Trophoblast cell (in vitro differentiated cells and primary cell): ENCODE data around the gene RAB11FIP4.

Experiments used
- DNase-seq, 2 donors: peaks; one replicate each; pipeline ENCODE4 v3.0.0-alpha.2; 2016
- H2AFZ ChIP-seq: 2 replicates; pipeline ENCODE4 v1.6.1; 2013; ENCODE audit warnings: low read length, moderate library complexity, mild to moderate bottlenecking; ENCODE audit not compliant: insufficient read depth, poor library complexity
- H2AK5ac ChIP-seq: 2 replicates; pipeline ENCODE4 v1.6.1; 2013; ENCODE audit warnings: mild to moderate bottlenecking, low read length
- H2BK120ac ChIP-seq: 2 replicates; pipeline ENCODE4 v1.6.1; 2013; ENCODE audit warnings: low read length, mild to moderate bottlenecking, moderate library complexity; ENCODE audit not compliant: insufficient read depth, poor library complexity
- H2BK12ac ChIP-seq: 2 replicates; pipeline ENCODE4 v1.6.1; 2013; ENCODE audit warnings: mild to moderate bottlenecking, low read length, moderate library complexity
- H2BK5ac ChIP-seq: 2 replicates; pipeline ENCODE4 v1.6.1; 2013; ENCODE audit warnings: low read length, low read depth, moderate library complexity, mild to moderate bottlenecking; ENCODE audit not compliant: poor library complexity
- H3K14ac ChIP-seq: 2 replicates; pipeline ENCODE4 v1.6.1; 2013; ENCODE audit warnings: mild to moderate bottlenecking, low read length
- H3K18ac ChIP-seq: 2 replicates; pipeline ENCODE4 v1.6.1; 2013; ENCODE audit warnings: mild to moderate bottlenecking, low read length
- H3K23ac ChIP-seq: 2 replicates; pipeline ENCODE4 v1.6.1; 2013; ENCODE audit warnings: low read length
- H3K27ac ChIP-seq: 2 replicates; pipeline ENCODE4 v1.5.1; 2013; ENCODE audit warnings: low read depth, mild to moderate bottlenecking, inconsistent platforms, low read length, moderate library complexity
- H3K27me3 ChIP-seq: 2 replicates; pipeline ENCODE4 v1.6.1; 2013; ENCODE audit warnings: inconsistent platforms, mild to moderate bottlenecking, low read length, moderate library complexity; ENCODE audit not compliant: insufficient read depth
- H3K36me3 ChIP-seq, 2 experiments: 1 replicate in 1 of 2; 2 replicates in 1 of 2; pipeline ENCODE4 v1.6.1; 2013; ENCODE audit warnings: low read length in 2 of 2, mild to moderate bottlenecking in 2 of 2, moderate library complexity in 1 of 2; ENCODE audit not compliant: insufficient read depth in 2 of 2, control insufficient read depth in 1 of 2
- H3K4ac ChIP-seq: 2 replicates; pipeline ENCODE4 v1.6.1; 2013; ENCODE audit warnings: low read depth, mild to moderate bottlenecking, low read length, moderate library complexity
- H3K4me1 ChIP-seq, 2 experiments: 1 replicate in 1 of 2; 2 replicates in 1 of 2; pipeline ENCODE4 v1.6.1; 2013; ENCODE audit warnings: low read length in 2 of 2, mild to moderate bottlenecking in 2 of 2, moderate library complexity in 1 of 2; ENCODE audit not compliant: insufficient read depth in 2 of 2, control insufficient read depth in 1 of 2
- H3K4me2 ChIP-seq: 2 replicates; pipeline ENCODE4 v1.6.1; 2013; ENCODE audit warnings: inconsistent platforms, mild to moderate bottlenecking, low read length, moderate library complexity
- H3K4me3 ChIP-seq: 2 replicates; pipeline ENCODE4 v1.5.1; 2013; ENCODE audit warnings: mild to moderate bottlenecking, low read depth, low read length, inconsistent platforms
- H3K79me1 ChIP-seq: one replicate; pipeline ENCODE4 v1.6.1; 2013; ENCODE audit warnings: low read length
- H3K79me2 ChIP-seq: 2 replicates; pipeline ENCODE4 v1.6.1; 2013; ENCODE audit warnings: low read length, mild to moderate bottlenecking; ENCODE audit not compliant: control insufficient read depth, insufficient read depth, poor library complexity
- H3K9ac ChIP-seq: 2 replicates; pipeline ENCODE4 v1.6.1; 2013; ENCODE audit warnings: mild to moderate bottlenecking, low read length
- H3K9me3 ChIP-seq: 2 replicates; pipeline ENCODE4 v1.6.1; 2013; ENCODE audit warnings: low read depth, mild to moderate bottlenecking, control low read depth, inconsistent platforms, low read length; ENCODE audit not compliant: insufficient read depth
- H4K12ac ChIP-seq: 2 replicates; pipeline ENCODE4 v1.6.1; 2013; ENCODE audit warnings: low read depth, mild to moderate bottlenecking, low read length, moderate library complexity
- H4K8ac ChIP-seq: 2 replicates; pipeline ENCODE4 v1.6.1; 2013; ENCODE audit warnings: low read depth, mild to moderate bottlenecking, low read length, moderate library complexity
- H4K91ac ChIP-seq: one replicate; pipeline ENCODE4 v1.6.1; 2013; ENCODE audit warnings: low read depth, mild to moderate bottlenecking, low read length, moderate library complexity
- WGBS: extraction: QIAGEN DNeasy Blood & Tissue Kit; methylation state at CpG from one replicate; pipeline ENCODE4 v1.1.7; 2013; ENCODE audit warnings: missing lambda C conversion rate; ENCODE audit not compliant: insufficient read length, insufficient coverage; ENCODE audit errors: extremely low coverage; 5-methylcytosine and 5-hydroxymethylcytosine counted together

The RAB11FIP4 gene

DNA sequence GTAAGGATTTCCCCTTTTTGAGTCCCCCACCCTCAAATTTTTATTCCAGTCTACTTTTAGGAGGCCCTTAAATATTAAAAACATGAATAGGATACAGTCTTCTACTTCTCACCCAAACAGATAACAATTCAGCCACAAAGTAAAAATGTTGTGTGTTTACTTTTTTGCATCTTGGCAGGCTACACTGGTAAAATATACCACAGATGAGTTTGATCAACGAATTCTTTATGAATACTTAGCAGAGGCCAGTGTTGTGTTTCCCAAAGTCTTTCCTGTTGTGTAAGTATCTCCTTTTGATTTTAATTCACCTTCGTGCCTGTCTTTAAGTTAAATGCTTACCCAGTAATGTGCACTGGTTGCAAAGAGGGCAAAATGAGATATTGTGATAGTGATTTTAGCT is 34.4 kb upstream of the RAB11FIP4 start:
- Histone ChIP-seq H3K4me1 (no peaks in the 10 kb centered on the region), H4K8ac (no peak overlapping the region), H2AK5ac (no peak overlapping the region), H2BK12ac (no peak overlapping the region), H3K9me3 (no peaks in the 10 kb centered on the region), H3K9ac (no peak overlapping the region), H3K79me1 (no peaks in the 10 kb centered on the region), H3K4me2 (no peak overlapping the region), H3K4ac (no peak overlapping the region), H3K23ac (no peak overlapping the region), H2AFZ (no peak overlapping the region), H3K79me2 (no peaks in the 10 kb centered on the region), H3K27me3 (no peaks in the 10 kb centered on the region), H2BK5ac (no peak overlapping the region), H3K18ac (no peak overlapping the region), H4K12ac (no peak overlapping the region), H2BK120ac (no peak overlapping the region), H3K27ac (no peak overlapping the region), H3K4me3 (no peak overlapping the region), H4K91ac (no peak overlapping the region), H3K14ac (no peak overlapping the region), H3K36me3 (peaks cover 7 to 11% of the 10 kb centered on the region in 2 experiments)
- no peak for DNase-seq
- WGBS: no CpG with 5 or more reads among the region's 2 CpGs

DNA sequence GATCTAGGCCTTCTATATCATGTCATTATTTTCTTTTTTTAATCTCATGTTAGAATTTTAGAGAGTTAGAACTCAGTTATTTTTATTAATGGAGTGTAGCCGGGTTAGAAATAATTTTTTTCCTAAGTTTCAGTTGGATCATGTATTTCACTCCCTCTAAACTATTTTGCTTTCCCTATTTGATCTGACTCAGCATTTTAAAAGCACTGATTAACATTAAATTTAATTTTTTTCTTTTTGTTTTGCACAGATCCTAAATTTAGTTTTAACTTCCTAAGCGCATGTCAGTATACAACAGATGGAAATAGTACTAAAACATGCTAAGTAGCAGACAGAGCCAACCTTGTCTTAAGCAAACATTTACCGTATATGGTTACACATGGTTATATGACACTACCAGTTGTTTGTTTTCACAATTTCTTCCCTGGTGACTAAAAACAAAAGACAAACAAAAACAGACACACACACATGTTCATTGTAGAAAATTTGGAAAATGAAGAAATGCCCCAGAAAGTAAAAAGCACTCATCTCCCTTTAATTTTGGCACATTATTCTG is 33.6 kb upstream of the RAB11FIP4 start:
- no CpG with 5 or more reads among the region's 3 CpGs for WGBS

DNA sequence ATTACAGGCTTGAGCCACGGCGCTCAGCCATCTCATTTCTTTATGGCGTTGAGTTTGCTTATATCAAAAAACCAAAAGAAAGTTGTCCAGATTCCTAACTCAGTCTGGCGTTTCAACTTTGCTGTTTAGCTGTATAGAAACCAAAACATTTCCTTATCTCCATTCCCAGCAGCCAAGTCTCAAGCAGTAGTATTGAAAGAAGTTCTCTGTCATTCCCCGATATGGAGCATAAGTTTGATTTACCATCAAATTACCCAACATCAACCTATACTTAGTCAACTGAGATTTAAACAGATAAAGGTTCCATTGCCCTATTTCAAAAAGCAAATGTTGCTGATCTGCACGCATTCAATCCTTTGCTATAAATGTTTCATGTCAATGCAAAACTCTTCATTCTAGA is 27.5 kb upstream of the RAB11FIP4 start:
- Histone ChIP-seq H2BK120ac (no peak overlapping the region), H2BK5ac (no peak overlapping the region), H4K12ac (no peak overlapping the region), H2AFZ (no peak overlapping the region), H3K27ac (no peak overlapping the region), H3K4me3 (no peak overlapping the region), H3K36me3 (peaks cover 0 to 7% of the 10 kb centered on the region in 2 experiments), H3K4ac (no peak overlapping the region), H2BK12ac (no peak overlapping the region), H3K9me3 (no peaks in the 10 kb centered on the region), H3K4me1 (no peaks in the 10 kb centered on the region), H3K79me1 (no peaks in the 10 kb centered on the region), H3K9ac (no peak overlapping the region), H3K79me2 (no peaks in the 10 kb centered on the region), H4K91ac (no peak overlapping the region), H2AK5ac (no peak overlapping the region), H3K23ac (no peak overlapping the region), H3K14ac (no peak overlapping the region), H4K8ac (no peak overlapping the region), H3K18ac (no peak overlapping the region), H3K27me3 (no peaks in the 10 kb centered on the region), H3K4me2 (no peak overlapping the region)
- no peak for DNase-seq
- no CpG with 5 or more reads among the region's 6 CpGs for WGBS

More for the DNA sequence above, 33.6 kb upstream of the RAB11FIP4 start:
- no peaks in the 10 kb centered on the region for H3K79me1 ChIP-seq
- H3K27ac ChIP-seq: no peak overlapping the region
- H3K4me2 ChIP-seq: no peak overlapping the region
- H3K23ac ChIP-seq: no peak overlapping the region
- H2AFZ ChIP-seq: no peak overlapping the region
- no peak overlapping the region for H3K4ac ChIP-seq
- no peaks in the 10 kb centered on the region for H3K27me3 ChIP-seq
- H3K79me2 ChIP-seq: no peaks in the 10 kb centered on the region
- no peak overlapping the region for H2AK5ac ChIP-seq
- no peaks in the 10 kb centered on the region for H3K4me1 ChIP-seq
- H4K91ac ChIP-seq: no peak overlapping the region
- no peak overlapping the region for H3K4me3 ChIP-seq
- H2BK120ac ChIP-seq: no peak overlapping the region
- H4K8ac ChIP-seq: no peak overlapping the region
- H2BK5ac ChIP-seq: no peak overlapping the region
- no peak overlapping the region for H2BK12ac ChIP-seq
- H3K18ac ChIP-seq: no peak overlapping the region
- H3K9me3 ChIP-seq: no peaks in the 10 kb centered on the region
- no peak overlapping the region for H4K12ac ChIP-seq
- DNase-seq: no peak
- H3K9ac ChIP-seq: no peak overlapping the region
- peaks cover 6 to 8% of the 10 kb centered on the region in 2 experiments for H3K36me3 ChIP-seq
- no peak overlapping the region for H3K14ac ChIP-seq

DNA sequence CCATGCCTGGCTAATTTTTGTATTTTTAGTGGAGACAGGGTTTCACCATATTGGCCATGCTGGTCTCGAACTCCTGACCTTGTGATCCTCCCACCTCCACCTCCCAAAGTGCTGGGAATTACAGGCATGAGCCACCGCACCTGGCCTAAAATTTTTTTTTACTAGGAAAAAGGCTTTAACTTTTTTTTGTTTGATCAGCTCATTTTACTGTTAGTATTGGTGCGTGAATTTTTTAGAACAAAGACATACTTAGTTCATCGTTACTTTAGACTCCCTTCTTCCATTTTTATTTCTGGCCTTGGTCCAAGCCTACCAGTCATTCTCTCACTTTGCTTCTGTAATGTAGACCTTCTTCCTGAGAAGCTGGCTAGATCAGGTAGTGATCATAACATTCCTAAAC is 25.4 kb upstream of the RAB11FIP4 start:
- no peak overlapping the region for H2BK120ac ChIP-seq
- H2AK5ac ChIP-seq: no peak overlapping the region
- no peak overlapping the region for H2BK12ac ChIP-seq
- no CpG with 5 or more reads among the region's 4 CpGs for WGBS
- H3K4me1 ChIP-seq: no peaks in the 10 kb centered on the region
- H3K4me3 ChIP-seq: no peak overlapping the region
- no peak overlapping the region for H3K4me2 ChIP-seq
- H3K79me1 ChIP-seq: no peaks in the 10 kb centered on the region
- no peak overlapping the region for H3K4ac ChIP-seq
- H3K36me3 ChIP-seq: peaks cover 0 to 5% of the 10 kb centered on the region in 2 experiments
- no peak overlapping the region for H3K18ac ChIP-seq
- no peak overlapping the region for H2AFZ ChIP-seq
- H4K12ac ChIP-seq: no peak overlapping the region
- H4K91ac ChIP-seq: no peak overlapping the region
- no peak overlapping the region for H3K23ac ChIP-seq
- H3K27me3 ChIP-seq: no peaks in the 10 kb centered on the region
- H3K14ac ChIP-seq: no peak overlapping the region
- H3K27ac ChIP-seq: no peak overlapping the region
- DNase-seq: no peak
- H3K9me3 ChIP-seq: no peaks in the 10 kb centered on the region
- no peak overlapping the region for H2BK5ac ChIP-seq
- H3K9ac ChIP-seq: no peak overlapping the region
- H3K79me2 ChIP-seq: no peaks in the 10 kb centered on the region
- no peak overlapping the region for H4K8ac ChIP-seq
